Esophagus muscularis mucosa (tissue), 4 donors: ENCODE measurements around the gene SRXN1. TPM values are rescaled to one million over a fixed set of nuclear protein-coding genes. Genes with fewer than 3 reads are reported as not detected.

ENCODE experiments used
- DNase-seq: peaks from one replicate; pipeline ENCODE4 v3.0.0-alpha.2; 2017; ENCODE audit errors: extremely low spot score
- H3K27ac ChIP-seq, 4 donors: fragments of 200-600 bp; sonication (generic); replicated peaks in 1 of 4; 1 replicate in 3 of 4; 2 replicates in 1 of 4; pipeline ENCODE4 v1.5.1; 2016 to 2019; ENCODE audit warnings: mild to moderate bottlenecking in 1 of 4
- H3K27me3 ChIP-seq, 4 donors: fragments of 200-600 bp; sonication (generic); one replicate each; pipeline versions ENCODE4 v1.5.1 to v1.6.0; 2016 to 2019
- H3K36me3 ChIP-seq, 4 donors: fragments of 200-600 bp; sonication (generic); one replicate each; pipeline ENCODE4 v1.5.1; 2016 to 2019
- H3K4me1 ChIP-seq, 4 donors: fragments of 200-600 bp; sonication (generic); one replicate each; pipeline ENCODE4 v1.5.1; 2016 to 2019
- H3K4me3 ChIP-seq, 4 donors: fragments of 200-600 bp; sonication (generic); 1 replicate in 2 of 4; 2 replicates in 2 of 4; pipeline ENCODE4 v1.5.1; 2016 to 2019; ENCODE audit warnings: mild to moderate bottlenecking in 4 of 4, moderate library complexity in 1 of 4
- H3K9me3 ChIP-seq, 4 donors: fragments of 200-600 bp; sonication (generic); 1 replicate in 3 of 4; 2 replicates in 1 of 4; pipeline ENCODE4 v1.5.1; 2016 to 2019
- EP300 ChIP-seq: sonication (generic); formaldehyde crosslinking; IDR thresholded peaks from one replicate; pipeline ENCODE4 v1.6.1; 2017; ENCODE audit warnings: antibody characterized with exemption
- POLR2A ChIP-seq: fragments of 450-650 bp; IDR thresholded peaks from one replicate; pipeline ENCODE4 v1.6.1; 2017; ENCODE audit warnings: antibody characterized with exemption, moderate library complexity, mild to moderate bottlenecking, low read depth
- POLR2AphosphoS5 ChIP-seq, 2 donors: sonication (generic); formaldehyde crosslinking; IDR thresholded peaks; one replicate each; pipeline ENCODE4 v1.6.1; 2017; ENCODE audit warnings: antibody characterized with exemption in 2 of 2
- WGBS: methylation state at CpG from one replicate; pipeline ENCODE4 v1.1.5; 2018; 5-methylcytosine and 5-hydroxymethylcytosine counted together
- intact Hi-C: fragments of 100-400 bp; cut with DNase I; formaldehyde crosslinking; loops from one replicate; pipeline ENCODE4 v1.15.1; 2023
- total RNA-seq, 4 donors: library from RNA; depleted of rRNA; stranded (reverse); fragments of >200 nt; gene quantifications; one replicate each; pipeline versions ENCODE4 v1.1.0 to v1.2.1, GENCODE V29; 2016
- TF ChIP-seq, protein P1 (sequence below), 3 experiments: fragments of 200-600 bp in 2 of 3; fragments of 450-650 bp in 1 of 3; sonication (generic) in 2 of 3; IDR thresholded peaks; one replicate each; pipeline ENCODE4 v1.5.1; 2017 to 2019; ENCODE audit warnings: antibody characterized with exemption in 3 of 3, mild to moderate bottlenecking in 2 of 3, moderate library complexity in 1 of 3

The SRXN1 gene
- total RNA-seq, 4 donors from 2014 or later, result 37.0 to 58.2 (median 41.4) TPM

DNA sequence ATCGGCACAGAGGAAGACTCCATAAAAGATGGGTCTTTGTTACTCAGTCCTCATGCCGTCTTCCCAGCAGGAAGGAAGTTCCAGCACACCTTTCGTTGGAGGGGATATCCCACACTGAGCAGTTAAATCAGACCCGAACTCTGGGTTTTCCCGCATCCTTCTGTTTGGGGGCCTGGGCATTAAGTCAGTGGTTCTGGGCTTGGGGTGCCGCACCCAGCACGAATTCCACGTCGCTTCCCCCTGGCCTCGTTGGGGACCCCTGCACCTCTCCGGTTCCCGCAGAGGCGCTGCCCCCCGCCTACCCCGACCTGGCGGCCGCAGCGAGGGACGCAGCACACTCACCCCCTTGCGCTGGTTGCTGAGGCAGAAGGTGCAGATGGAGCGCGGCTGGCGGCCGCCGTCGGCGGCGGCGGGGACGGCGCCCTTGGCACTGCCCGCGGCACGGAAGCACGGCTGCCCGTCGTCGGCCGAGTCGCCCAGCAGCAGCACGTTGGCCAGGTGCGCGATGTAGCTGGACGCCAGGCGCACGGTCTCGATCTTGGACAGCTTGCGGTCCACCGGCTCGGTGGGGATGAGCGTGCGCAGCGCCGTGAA, 43.5 kb downstream of the SRXN1 start:
- H3K4me3 ChIP-seq, result peak overlapping the region; percentile 45 to 55 (median 47)
- no peaks in the 10 kb centered on the region for H3K9me3 ChIP-seq
- peaks cover 18 to 23% (median 21%) of the 10 kb centered on the region in 4 donors for H3K4me1 ChIP-seq
- no peak for DNase-seq
- intact Hi-C loops, result no loop called here
- H3K27me3 ChIP-seq, result peaks cover 0 to 81% (median 27%) of the 10 kb centered on the region in 4 donors
- H3K27ac ChIP-seq, result peak overlapping the region in 3 of 4 donors; percentile 31 to 46 (median 44)
- TF ChIP-seq EP300, result no peak
- no peak for TF ChIP-seq POLR2A
- TF ChIP-seq POLR2AphosphoS5 (IDR thresholded peaks at IDR 0.05), result no peak
- TF ChIP-seq, protein P1, sequence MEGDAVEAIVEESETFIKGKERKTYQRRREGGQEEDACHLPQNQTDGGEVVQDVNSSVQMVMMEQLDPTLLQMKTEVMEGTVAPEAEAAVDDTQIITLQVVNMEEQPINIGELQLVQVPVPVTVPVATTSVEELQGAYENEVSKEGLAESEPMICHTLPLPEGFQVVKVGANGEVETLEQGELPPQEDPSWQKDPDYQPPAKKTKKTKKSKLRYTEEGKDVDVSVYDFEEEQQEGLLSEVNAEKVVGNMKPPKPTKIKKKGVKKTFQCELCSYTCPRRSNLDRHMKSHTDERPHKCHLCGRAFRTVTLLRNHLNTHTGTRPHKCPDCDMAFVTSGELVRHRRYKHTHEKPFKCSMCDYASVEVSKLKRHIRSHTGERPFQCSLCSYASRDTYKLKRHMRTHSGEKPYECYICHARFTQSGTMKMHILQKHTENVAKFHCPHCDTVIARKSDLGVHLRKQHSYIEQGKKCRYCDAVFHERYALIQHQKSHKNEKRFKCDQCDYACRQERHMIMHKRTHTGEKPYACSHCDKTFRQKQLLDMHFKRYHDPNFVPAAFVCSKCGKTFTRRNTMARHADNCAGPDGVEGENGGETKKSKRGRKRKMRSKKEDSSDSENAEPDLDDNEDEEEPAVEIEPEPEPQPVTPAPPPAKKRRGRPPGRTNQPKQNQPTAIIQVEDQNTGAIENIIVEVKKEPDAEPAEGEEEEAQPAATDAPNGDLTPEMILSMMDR (IDR thresholded peaks at IDR 0.05), result no peak
- peaks cover 0 to 13% (median 0%) of the 10 kb centered on the region in 4 donors for H3K36me3 ChIP-seq
- 44% methylated on average over 3 of the region's 54 CpGs for WGBS

DNA sequence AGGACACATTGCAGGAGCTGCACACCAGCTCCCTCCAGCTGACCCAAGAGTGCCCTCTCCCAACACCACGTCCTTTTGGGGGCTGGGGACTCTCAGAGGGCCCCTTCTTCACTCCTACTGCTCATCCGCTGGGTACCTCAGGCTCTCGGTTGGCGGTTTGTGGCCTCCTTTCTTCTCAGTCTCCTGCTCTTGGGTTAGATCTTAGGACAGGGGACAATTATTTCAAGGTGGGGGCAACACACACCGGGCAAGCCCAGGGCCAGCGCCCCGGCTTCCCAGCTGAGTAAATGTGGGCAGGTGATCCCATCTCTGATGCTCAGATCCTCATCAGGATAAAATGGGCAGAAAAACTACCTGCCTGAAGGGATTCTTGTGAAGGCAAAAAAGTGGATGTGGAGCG, 44.0 kb downstream of the SRXN1 start:
- TF ChIP-seq, protein P1 (IDR thresholded peaks at IDR 0.05), result no peak
- no peak for DNase-seq
- H3K9me3 ChIP-seq, result no peaks in the 10 kb centered on the region
- peaks cover 0 to 78% (median 27%) of the 10 kb centered on the region in 4 donors for H3K27me3 ChIP-seq
- peaks cover 0 to 18% (median 0%) of the 10 kb centered on the region in 4 donors for H3K36me3 ChIP-seq
- intact Hi-C loops, result no loop called here
- WGBS, result 72% methylated on average over 8 of the region's 8 CpGs
- peak overlapping the region in 3 of 4 donors; percentile 18 to 41 (median 31) for H3K27ac ChIP-seq
- peak overlapping the region; percentile 45 to 55 (median 47) for H3K4me3 ChIP-seq
- peaks cover 18 to 26% (median 22%) of the 10 kb centered on the region in 4 donors for H3K4me1 ChIP-seq

DNA sequence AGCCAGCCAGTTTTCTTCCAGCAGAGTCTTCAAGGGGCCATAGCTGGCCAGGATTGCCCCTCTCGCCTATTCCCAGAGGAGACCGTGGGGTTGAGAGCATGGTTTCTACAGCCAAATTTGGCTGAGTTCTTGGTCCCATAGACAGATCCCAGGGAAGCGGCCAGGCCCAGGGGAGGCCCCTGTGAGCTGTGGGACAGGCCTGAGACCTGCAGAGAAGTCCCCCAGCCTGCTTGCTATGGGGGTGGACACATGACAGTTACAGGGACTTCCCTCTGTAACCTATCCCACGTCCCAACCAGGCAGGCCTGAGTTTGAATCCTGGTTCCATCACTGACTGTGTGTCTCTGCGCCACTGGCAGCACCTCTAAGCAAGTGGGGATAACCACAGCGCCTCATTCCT, 45.5 kb downstream of the SRXN1 start:
- H3K4me1 ChIP-seq, result peaks cover 23 to 41% (median 24%) of the 10 kb centered on the region in 4 donors
- no peak for DNase-seq
- 98% methylated on average over 5 of the region's 6 CpGs for WGBS
- H3K27ac ChIP-seq, result peak overlapping the region in 3 of 4 donors; percentile 39 to 43 (median 41)
- H3K27me3 ChIP-seq, result peaks cover 0 to 66% (median 26%) of the 10 kb centered on the region in 4 donors
- TF ChIP-seq POLR2AphosphoS5 (IDR thresholded peaks at IDR 0.05) (no peak), POLR2A (no peak), EP300 (no peak)
- TF ChIP-seq, protein P1 (IDR thresholded peaks at IDR 0.05), result no peak
- H3K36me3 ChIP-seq, result peaks cover 0 to 26% (median 0%) of the 10 kb centered on the region in 4 donors
- intact Hi-C loops, result no loop called here
- H3K4me3 ChIP-seq, result peak overlapping the region; percentile 45 to 55 (median 47)
- no peaks in the 10 kb centered on the region for H3K9me3 ChIP-seq

DNA sequence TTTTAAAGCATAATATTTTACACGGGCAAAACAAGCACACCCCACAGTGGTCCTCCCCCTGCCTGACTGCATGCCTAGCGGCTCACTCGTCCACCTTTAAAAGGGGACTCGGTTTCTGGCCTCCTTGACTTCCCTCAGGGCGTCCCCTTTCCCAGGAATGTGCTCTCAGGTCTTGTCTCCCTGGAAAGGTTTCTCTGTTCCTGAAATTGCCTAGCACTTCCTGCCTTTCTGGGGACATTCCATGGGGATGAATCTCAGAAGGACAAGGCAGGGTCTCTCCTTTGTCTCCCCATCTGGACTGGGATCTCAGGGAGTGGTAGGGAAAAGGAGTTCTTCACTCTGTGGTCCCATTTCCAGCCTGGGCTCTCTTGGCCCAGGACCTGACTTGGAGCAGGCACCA, 47.8 kb downstream of the SRXN1 start:
- no peak for TF ChIP-seq POLR2A
- no peak for TF ChIP-seq EP300
- TF ChIP-seq, protein P1 (IDR thresholded peaks at IDR 0.05), result no peak
- no peak for TF ChIP-seq POLR2AphosphoS5 (IDR thresholded peaks at IDR 0.05)
- Histone ChIP-seq H3K4me1 (peaks cover 6 to 52% (median 10%) of the 10 kb centered on the region in 4 donors), H3K9me3 (no peaks in the 10 kb centered on the region), H3K27me3 (peaks cover 0 to 44% (median 13%) of the 10 kb centered on the region in 4 donors), H3K27ac (peak overlapping the region; percentile 13 to 35 (median 22)), H3K36me3 (peaks cover 0 to 26% (median 0%) of the 10 kb centered on the region in 4 donors), H3K4me3 (no peak overlapping the region)
- 74% methylated on average over 5 of the region's 5 CpGs for WGBS
- intact Hi-C loops, result no loop called here
- no peak for DNase-seq
